ENCODE results near the gene TMEM9.
A peak's percentile ranks its signal among the peaks of the same experiment; 100 is the strongest.

Gene TMEM9

DNA sequence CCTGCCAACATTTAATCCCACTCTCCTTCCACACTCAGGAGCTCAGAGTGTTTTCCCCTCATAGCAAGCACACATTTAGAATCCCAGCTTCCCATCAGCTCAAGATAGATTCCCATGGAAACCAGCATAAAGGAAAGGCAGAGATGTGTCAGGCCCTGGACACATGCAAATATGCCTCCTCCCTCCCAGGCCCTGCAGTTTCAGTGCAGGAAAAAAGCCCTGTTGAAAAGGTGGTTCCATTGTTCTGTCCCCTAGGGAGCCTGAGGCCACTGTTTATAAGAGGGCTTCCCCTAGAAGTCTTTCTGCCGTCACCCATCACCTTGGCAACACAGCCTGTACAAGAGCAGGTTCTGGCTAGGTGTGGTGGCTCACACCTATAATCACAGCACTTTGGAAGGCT lies 45.7 kb downstream of the TMEM9 start:
- DNase-seq (ENCODE audit: low spot score): no peak

DNA sequence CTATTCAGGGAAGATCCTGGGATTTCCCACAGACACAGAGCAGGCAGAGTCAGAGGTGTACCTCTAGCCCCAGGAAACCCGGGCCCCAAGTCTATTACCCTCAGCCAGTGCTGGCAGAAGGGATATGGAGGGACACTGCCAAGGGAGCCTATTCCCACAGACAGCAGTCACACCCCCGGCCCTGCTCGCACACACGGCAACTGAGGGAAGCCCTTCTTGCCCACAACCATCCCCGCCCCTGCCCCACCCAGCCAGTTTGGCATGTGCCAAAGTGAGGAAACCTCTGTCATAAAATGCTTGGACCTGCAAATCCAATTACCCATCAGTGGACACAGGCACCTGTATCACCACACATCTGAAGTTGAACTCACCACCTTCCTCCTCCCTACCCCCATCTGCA lies 48.6 kb downstream of the TMEM9 start:
- DNase-seq (ENCODE audit: low spot score): no peak

DNA sequence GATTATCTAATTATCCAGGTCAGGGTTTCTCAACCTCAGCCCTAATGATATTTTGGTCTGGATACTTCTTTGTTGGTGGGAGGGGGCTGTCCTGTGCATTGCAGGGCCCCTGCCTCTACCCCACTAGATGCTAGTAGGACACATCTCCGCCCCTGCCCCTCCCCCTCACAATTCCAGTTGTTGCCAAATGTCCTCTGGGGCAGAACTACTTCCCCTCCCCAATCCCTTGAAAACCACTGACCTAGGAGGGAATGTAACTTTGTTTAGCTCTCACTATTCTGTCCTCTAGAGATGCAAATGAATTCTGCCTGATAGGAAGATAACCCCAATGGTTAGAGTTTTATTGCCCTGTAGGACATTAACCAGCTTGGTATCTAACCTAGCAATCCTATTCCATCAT lies 50.1 kb downstream of the TMEM9 start:
- no peak for DNase-seq (ENCODE audit: low spot score)

DNA sequence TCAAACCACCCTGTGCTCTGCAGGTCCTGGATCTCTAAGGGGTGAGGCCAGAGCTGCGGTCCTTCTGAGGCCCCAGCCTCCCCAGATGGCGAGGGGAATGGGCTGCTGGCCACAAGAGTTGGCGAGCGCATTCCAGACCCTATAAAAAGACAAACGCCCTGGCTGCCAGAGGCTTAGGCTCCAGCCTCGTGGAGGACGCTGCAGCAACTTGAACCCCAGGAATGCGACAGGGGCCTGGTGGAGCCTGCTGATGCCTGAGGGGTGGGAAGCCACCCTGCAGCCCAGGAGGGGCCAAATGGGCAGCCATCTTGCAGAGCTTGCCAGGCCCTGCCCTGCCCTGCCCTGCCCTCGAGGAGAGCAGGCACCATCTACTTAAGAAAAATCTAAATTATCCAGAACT lies 50.6 kb downstream of the TMEM9 start:
- no peak for DNase-seq (ENCODE audit: low spot score)

DNA sequence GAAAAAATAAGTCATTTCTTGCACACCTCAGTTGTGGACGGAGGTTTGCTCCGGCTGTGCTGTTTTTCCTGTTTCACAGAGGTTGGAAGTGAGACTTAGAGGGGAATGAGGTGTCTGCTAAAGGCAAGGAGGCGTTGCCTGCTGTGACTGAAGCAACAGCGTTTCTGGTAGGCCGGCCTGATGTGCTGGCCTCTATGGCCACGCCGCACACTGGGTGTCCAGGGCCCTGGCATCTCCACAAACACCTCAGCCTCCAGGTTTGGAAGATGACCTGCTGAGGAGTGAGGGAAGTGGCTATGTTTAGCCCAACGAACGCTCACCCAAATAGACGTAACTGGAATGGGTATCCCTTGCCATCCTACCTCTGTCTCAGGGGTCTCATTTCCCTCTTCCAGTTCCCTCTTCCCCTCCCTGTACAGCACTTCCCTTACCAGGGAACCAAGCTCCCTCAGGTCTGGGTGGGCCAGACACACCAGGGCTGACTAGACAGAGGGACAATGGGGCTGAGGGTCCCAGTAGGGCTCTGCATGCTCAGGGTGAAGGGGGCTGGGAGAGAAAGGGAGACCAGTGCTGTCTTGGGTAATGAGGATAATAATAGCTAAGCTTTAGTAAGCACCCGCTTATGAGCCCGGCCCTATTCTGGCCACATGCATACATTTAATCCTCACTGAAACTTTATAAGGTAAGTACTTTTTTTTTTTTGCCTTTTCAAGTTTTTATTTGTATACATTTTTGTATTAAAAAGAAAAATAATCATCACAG lies 53.9 kb downstream of the TMEM9 start:
- DNase-seq (ENCODE audit: low spot score): no peak

DNA sequence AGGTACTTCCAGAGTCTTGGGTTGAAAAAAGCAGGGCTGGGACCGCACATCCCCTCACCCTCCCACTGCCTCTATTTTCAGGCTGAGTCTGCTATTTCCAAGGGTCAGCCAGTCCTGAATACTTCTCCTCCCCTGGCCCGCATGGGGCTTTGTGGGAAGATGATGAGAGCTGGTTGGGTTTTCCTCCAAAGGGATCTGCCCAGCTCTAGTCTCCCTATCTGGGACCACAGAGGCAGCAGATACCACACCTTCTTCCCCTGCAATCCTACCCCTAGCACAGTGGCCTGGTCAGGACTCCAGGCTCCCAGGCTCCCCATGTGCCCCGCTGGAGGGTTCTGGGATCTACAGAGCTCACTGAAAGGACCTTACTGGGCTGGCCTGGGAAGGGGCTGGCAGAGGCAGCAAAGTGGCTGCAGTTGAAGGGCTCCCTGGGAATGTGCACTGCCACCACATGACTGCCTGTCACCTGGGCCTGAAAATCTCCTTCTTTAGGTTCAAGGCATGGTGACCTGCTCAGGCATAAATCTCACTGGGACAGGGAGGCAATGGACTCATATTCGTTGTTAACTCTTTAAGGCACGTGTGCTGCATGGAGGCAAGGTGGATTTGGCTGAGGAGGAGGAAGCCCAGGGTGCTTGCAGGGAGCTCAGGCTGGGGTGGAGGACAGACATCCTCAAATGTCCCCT lies 55.1 kb downstream of the TMEM9 start:
- DNase-seq (ENCODE audit: low spot score): no peak

DNA sequence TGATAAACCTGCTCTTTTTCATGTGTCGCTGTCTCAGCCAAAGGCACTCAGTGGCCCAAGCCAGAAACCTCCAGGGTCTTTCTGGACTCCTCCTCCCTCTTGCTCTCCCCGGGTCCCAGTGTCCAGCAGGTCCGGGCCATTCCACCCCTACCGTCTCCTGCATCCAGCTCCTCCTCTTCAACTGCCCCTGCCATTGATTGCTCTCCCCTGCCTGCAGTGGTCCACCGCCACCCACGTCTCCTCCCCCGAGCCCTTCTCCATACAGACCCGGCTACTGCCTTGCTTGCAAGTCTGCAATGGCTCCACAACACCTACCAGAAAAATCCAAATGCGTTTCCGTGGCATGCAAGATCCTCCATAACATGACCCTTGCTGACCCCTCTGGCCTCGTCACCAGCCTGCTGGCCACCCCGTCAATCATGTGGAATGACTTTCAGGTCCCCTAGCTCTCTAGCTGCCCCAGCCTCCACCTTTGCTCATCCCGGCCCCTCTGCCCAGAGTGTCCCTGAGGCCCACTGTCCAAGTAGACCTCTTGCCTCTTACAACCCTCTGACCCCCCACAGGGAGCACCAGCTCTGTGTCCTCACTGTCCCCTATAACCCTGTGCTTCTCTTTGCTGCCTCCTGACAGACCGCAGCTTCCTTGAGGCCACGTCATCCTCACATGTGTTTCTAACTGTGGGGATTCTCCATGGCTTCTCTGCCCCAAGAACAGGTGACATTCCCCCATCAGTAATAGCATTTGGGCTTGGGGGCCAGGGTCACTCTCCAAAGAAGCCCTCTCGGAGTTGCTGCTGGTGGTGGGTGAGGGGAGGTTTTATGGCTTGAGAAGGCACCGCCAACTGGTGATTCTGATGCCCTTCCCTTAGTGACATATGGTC lies 57.1 kb downstream of the TMEM9 start:
- no peak for DNase-seq (ENCODE audit: low spot score)

DNA sequence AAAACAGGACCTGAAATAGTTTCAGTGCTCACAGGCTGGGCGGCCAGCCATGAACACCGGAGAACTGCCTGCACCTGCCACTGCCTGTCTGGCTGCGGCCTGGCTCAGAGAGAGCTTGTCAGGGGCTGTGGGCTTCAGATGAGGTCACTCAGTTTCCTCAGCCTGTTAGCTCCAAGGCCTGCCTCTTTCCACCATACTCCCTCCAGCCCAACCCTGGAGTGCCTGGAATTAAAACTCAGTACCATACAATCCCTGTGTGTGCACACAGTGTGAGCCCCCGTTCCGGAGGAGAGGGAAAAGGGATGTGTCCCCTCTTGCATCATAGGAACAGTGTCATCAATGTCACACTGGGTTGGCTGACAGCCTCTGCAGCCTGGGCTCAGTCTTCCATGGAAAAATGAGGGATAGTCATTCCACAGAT lies 58.2 kb downstream of the TMEM9 start:
- no peak for DNase-seq (ENCODE audit: low spot score)

DNA sequence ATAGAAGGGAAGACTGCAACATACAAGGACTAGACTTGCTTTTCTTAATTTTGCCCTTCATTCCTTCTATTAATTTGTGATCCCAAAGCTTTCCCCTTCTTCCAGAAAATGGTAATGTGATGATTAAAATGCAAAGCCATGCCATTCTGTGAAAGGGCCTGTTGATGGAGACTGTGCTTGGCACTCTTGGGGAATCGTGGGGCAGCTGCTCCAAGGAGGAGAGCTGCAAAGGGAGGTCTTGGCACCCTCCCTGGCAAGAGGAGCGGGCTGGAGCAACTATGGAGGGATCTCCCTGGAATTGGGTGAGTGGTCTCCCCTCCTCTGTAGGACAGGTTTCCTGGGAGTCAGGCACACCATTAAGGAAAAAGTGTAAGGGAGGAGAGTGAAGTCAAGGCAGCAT lies 58.7 kb downstream of the TMEM9 start:
- no peak for DNase-seq (ENCODE audit: low spot score)

DNA sequence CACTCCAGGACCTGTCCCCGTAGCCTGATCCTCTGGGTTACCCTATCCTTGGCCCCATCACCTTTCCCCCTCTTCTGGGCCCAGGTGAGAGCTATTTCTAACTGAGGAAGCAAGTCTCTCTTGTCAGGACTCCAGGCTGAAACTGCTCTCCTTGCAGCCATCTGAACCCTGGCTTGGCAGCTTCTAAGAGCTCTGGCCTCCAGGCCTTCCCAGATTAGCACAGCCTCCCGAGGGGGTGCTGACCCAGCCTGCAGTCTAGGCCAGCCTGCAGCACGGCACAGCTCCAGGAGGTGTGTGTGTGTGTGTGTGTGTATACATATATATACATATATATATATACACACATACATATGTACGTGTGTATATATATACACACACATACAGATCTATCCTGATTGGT lies 59.4 kb downstream of the TMEM9 start:
- DNase-seq (ENCODE audit: low spot score): no peak

DNA sequence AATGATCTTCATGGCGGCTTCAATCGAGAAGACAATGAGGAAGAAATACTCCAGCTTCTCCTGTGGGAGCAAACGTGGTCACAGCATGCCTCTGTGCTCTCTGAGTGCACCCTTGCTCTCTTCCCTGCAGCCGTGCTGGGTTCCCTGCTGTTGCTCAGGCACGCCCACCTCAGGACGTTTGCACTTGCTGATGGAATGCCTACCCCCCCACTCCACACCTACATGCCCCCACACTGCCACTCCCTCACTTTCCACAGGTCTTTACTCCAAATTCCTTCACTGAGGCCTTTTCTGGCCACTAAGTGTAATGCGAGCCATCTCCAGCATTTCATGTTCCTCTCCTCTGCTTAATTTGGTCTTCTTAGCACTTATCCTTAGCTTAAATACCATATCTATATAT lies 60.3 kb downstream of the TMEM9 start:
- no peak for DNase-seq (ENCODE audit: low spot score)

DNA sequence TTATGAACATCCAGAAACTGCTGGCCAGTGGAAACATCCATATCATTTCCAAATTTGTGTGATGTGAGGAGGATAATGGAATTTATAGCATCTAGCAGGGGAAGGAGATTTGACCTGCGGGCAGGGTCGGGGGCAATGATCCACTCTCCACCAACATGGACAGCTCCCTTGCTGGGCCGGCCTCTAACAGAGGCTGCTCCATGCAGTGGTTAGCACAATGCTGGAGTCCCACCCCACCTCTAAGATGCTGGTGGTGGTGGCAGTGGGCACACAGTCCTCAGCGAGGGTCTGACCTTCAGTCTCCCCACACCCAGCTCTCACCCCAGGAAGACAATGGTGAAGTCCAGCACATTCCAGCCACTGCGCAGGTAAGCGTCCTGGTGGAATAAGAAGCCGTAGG lies 60.7 kb downstream of the TMEM9 start:
- DNase-seq (ENCODE audit: low spot score): no peak

DNA sequence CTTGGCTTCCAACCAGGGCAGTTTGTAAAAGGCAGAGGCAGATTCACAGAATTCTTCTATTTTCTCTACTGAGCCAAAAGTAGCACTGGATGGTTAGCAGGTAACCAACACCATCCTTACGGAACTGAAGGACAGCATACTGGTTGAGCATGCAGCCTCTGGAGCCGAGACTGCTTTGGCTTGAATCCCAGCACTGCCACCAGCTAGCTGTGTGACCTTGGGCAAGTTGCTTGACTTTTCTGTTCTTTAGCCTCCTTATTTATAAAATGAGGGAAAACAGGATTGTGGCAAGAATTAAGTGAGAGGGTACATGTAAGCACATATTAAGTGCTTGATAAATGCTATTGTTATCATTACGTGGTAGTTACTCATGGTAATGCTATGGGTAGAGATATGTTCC lies 61.5 kb downstream of the TMEM9 start:
- DNase-seq (ENCODE audit: low spot score): no peak

DNA sequence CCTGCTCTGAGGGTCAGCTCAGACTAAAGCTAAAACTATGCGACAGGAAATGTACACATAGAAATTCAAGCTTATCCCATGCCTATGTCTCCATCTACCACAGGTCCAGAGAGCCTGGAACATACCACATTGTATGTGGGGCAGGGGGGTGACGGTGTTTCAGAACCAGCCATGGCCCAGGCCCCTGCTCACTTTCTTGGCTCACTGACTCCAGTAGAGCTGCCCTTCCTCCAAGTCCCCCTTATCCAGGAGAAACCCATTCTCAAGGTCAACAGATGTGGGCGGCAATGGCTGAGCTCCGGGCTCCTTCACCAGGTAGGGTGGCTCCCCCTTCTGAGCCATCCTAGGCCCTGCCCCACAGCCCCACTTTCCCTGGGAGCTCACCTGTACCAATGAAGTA lies 63.0 kb downstream of the TMEM9 start:
- no peak for DNase-seq (ENCODE audit: low spot score)

DNA sequence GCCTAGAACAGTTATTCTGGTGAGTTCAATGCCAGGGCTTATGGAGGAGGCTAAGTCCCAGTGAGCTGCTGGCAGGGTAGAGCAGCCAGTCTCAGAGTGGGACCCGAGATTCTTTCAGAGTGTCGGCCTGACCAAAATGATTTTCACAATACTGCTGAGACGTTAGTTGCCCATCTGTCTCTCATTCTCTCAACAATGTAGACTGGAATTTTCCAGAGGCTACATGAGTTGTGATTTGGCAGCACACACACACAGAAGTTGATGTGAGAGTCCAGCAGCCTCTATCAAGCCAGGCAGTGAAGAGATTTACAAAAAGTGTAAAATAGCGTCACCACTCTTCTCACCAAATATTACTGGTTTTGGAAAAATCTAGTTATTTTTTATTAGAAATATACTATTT lies 63.7 kb downstream of the TMEM9 start:
- DNase-seq (ENCODE audit: low spot score): peak; percentile 20

DNA sequence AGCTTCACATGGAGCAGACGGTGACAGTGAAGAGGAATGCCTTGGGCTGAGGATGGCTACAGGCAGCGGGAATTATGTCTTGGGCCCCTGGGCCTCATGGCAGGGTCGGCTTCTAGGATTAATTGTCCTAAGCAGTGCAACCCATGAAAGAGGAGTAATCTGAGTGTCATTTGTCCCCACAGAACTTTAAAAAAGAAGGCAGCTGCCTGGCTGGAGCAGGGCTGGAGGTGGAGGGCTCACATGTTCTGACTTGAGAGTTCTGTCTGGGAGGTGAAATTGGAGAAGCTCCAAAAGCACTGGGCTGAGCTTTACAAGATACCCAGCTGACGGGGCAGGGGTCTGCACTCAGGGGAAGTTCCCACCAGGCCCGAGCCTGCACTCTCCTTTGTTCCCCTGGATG lies 64.7 kb downstream of the TMEM9 start:
- DNase-seq (ENCODE audit: low spot score): no peak

DNA sequence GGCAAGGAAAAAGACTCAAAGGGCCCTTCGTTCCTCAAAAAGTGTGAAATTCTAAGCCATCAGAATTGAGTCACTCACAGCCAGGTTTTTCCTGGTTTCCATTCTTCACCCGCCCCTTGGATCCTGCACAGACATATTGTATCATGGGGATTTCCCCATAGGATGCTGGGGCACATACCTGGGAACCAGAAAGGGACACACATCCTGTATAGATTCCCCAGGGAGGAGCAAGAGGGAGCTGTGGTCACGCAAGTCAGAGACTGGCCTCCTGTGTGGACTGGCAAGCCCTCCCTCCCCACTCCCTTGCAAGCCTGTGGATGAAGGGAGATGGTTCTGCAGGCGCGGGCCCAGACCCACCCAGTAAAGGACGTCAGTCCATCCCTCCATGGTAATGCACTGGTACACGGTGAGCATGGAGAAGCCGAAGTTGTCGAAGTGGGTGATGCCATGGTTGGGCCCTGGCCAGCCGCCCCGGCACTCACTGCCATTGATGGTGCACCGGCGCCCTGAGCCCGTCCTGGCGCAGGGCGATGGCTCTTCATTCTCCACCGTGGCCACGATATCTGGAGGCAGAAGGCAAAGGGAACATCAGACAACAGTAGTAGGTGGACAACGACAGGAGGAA lies 65.3 kb downstream of the TMEM9 start:
- DNase-seq (ENCODE audit: low spot score): no peak

DNA sequence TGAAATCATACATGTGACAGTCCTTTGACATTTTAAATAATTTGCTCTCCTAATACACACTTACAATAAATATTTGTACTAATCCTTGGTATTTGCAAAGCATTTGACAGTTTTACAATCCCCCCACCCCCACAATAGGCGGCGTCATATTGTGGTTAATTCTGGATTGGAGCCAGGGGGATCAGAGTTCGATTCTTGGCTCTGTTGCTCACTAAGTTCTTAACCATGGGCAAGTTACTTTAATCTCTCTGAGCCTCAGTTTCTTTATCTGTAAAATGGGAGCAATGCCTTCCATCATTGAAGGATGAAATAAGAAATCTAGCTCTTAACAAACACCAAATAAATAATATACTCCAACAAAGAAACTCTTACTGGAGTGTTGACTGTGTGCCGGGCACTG lies 65.9 kb downstream of the TMEM9 start:
- DNase-seq (ENCODE audit: low spot score): no peak

DNA sequence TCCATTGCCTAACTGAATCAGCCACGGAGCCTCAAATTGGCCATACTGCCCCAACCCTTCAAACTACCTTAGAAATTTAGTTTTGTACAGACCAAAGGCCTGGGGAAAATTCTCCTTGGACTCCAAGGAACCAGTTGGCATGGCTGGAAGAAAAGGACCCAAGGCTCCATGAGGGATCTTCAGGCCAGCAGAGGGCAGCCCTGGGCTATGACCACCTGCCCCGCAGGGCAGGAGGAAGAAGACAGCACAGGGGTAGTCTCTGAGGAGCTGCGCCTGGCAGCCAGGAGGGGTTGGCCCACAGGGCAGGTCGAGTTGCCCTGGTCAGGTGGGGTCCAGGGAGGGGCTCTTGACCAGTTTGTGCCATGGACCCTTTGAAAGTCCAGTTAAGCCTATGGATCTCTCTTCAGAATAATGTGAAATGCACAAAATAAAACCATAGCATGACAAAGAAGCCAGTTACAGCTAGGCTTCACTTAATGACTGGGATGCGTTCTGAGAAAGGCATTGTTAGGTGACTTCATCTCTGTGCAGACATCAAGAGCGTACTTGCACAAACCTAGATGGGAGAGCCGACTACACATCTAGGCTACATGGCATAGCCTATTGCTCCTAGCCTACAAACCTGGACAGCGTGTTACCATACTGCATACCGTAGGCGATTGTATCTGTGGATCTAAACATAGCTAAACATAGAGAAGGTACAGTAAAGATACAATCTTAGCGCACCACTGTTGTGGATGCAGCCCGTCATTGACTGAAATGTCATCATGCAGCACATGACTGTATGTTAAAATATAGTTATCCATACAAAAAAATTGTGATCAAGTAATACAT lies 68.2 kb downstream of the TMEM9 start:
- DNase-seq (ENCODE audit: low spot score): peak; percentile 87
